Urinary bladder (tissue), 4 donors: Measurements from ENCODE around the gene NEAT1. TPM values are rescaled to one million over a fixed set of nuclear protein-coding genes. Genes with fewer than 3 reads are reported as not detected.
"Not testable (repeated sequence)": the region's sequence is repeated elsewhere in the genome, so short reads cannot be mapped to it uniquely, and the experiment has no call there.

Experiments used
- DNase-seq: peaks from one replicate; pipeline ENCODE4 v3.0.0-alpha.2; 2015; ENCODE audit errors: extremely low spot score
- H3K27ac ChIP-seq: one replicate; pipeline ENCODE4 v1.5.1; 2013; ENCODE audit warnings: low read depth, mild to moderate bottlenecking, moderate library complexity
- H3K36me3 ChIP-seq: one replicate; pipeline ENCODE4 v1.6.1; 2013; ENCODE audit warnings: mild to moderate bottlenecking, moderate library complexity; ENCODE audit not compliant: insufficient read depth
- H3K4me1 ChIP-seq: one replicate; pipeline ENCODE4 v1.6.1; 2013; ENCODE audit warnings: mild to moderate bottlenecking, moderate library complexity; ENCODE audit not compliant: insufficient read depth
- H3K4me3 ChIP-seq: one replicate; pipeline ENCODE4 v1.5.1; 2013; ENCODE audit warnings: low read depth, low read length
- WGBS: extraction: QIAGEN DNeasy Blood & Tissue Kit; methylation state at CpG from one replicate; pipeline ENCODE4 v1.1.7; 2013; 5-methylcytosine and 5-hydroxymethylcytosine counted together
- polyA plus RNA-seq: library from polyadenylated mRNA; stranded (reverse); fragments of 200-250 nt; gene quantifications from one replicate; pipeline ENCODE4 v1.2.3, GENCODE V29; 2013
- total RNA-seq: library from RNA; depleted of rRNA; stranded (reverse); fragments of >200 nt; gene quantifications from one replicate; pipeline ENCODE4 v1.2.3, GENCODE V29; 2014
- donor health status: healthy with polysubstance abuse.
- donor health status: healthy.

Gene NEAT1
- total and polyA plus RNA-seq, 2 donors, result 104 to 450 TPM

- H3K27ac ChIP-seq, result no peak overlapping the region
- H3K4me1 ChIP-seq, result no peaks in the 10 kb centered on the region
- peaks cover 13% of the 10 kb centered on the region for H3K36me3 ChIP-seq
- WGBS, result 91% methylated on average over 24 of the region's 24 CpGs
- no peak for DNase-seq
- H3K4me3 ChIP-seq, result no peak overlapping the region
These were observed 17.8 kb upstream of the NEAT1 start for GRCh38 chr11:65404638-65405339.

- Histone ChIP-seq H3K4me1 (no peaks in the 10 kb centered on the region), H3K4me3 (no peak overlapping the region), H3K27ac (no peak overlapping the region), H3K36me3 (peaks cover 9% of the 10 kb centered on the region)
- DNase-seq, result no peak
- 87% methylated on average over 29 of the region's 29 CpGs for WGBS
These were observed 11.5 kb upstream of the NEAT1 start for GRCh38 chr11:65410936-65411680.

GRCh38 chr11:65411681-65412070, 10.9 kb upstream of the NEAT1 start:
- Histone ChIP-seq H3K27ac (no peak overlapping the region), H3K36me3 (peaks cover 9% of the 10 kb centered on the region), H3K4me3 (no peak overlapping the region), H3K4me1 (no peaks in the 10 kb centered on the region)
- DNase-seq, result no peak
- 74% methylated on average over 5 of the region's 5 CpGs for WGBS

GRCh38 chr11:65412271-65413076, 10.1 kb upstream of the NEAT1 start:
- Histone ChIP-seq H3K4me3 (no peak overlapping the region), H3K27ac (no peak overlapping the region), H3K4me1 (no peaks in the 10 kb centered on the region), H3K36me3 (peaks cover 9% of the 10 kb centered on the region)
- 85% methylated on average over 24 of the region's 24 CpGs for WGBS
- no peak for DNase-seq

GRCh38 chr11:65413077-65413664, 9.4 kb upstream of the NEAT1 start:
- DNase-seq, H3K27ac ChIP-seq, H3K4me1 ChIP-seq, H3K36me3 ChIP-seq, H3K4me3 ChIP-seq: not testable (repeated sequence)
- WGBS, result 84% methylated on average over 15 of the region's 15 CpGs

GRCh38 chr11:65414776-65415498, 7.7 kb upstream of the NEAT1 start:
- H3K27ac ChIP-seq, result no peak overlapping the region
- WGBS, result 75% methylated on average over 11 of the region's 11 CpGs
- no peaks in the 10 kb centered on the region for H3K36me3 ChIP-seq
- DNase-seq, result no peak
- H3K4me1 ChIP-seq, result no peaks in the 10 kb centered on the region
- H3K4me3 ChIP-seq, result no peak overlapping the region

- WGBS, result 65% methylated on average over 11 of the region's 11 CpGs
- Histone ChIP-seq H3K4me3 (no peak overlapping the region), H3K27ac (no peak overlapping the region), H3K4me1 (no peaks in the 10 kb centered on the region), H3K36me3 (no peaks in the 10 kb centered on the region)
- no peak for DNase-seq
These were observed 6.9 kb upstream of the NEAT1 start for GRCh38 chr11:65415499-65416340.

GRCh38 chr11:65416341-65416824, 6.2 kb upstream of the NEAT1 start:
- Histone ChIP-seq H3K4me1 (no peaks in the 10 kb centered on the region), H3K4me3 (no peak overlapping the region), H3K36me3 (no peaks in the 10 kb centered on the region), H3K27ac (no peak overlapping the region)
- WGBS, result 3% methylated on average over 18 of the region's 18 CpGs
- no peak for DNase-seq

- DNase-seq, result no peak
- WGBS, result 28% methylated on average over 14 of the region's 14 CpGs
- Histone ChIP-seq H3K27ac (peak overlapping the region; percentile 96), H3K4me1 (no peaks in the 10 kb centered on the region), H3K4me3 (no peak overlapping the region), H3K36me3 (no peaks in the 10 kb centered on the region)
These were observed 5.5 kb upstream of the NEAT1 start for GRCh38 chr11:65416841-65417701.

GRCh38 chr11:65417702-65418430, 4.7 kb upstream of the NEAT1 start:
- Histone ChIP-seq H3K27ac (peak overlapping the region; percentile 96), H3K4me1 (no peaks in the 10 kb centered on the region), H3K4me3 (peak overlapping the region; percentile 6), H3K36me3 (no peaks in the 10 kb centered on the region)
- 10% methylated on average over 19 of the region's 19 CpGs for WGBS
- DNase-seq, result no peak

GRCh38 chr11:65418431-65418680, 4.2 kb upstream of the NEAT1 start:
- DNase-seq, result no peak
- Histone ChIP-seq H3K4me3 (no peak overlapping the region), H3K36me3 (no peaks in the 10 kb centered on the region), H3K27ac (peak overlapping the region; percentile 96), H3K4me1 (no peaks in the 10 kb centered on the region)
- 1% methylated on average over 4 of the region's 4 CpGs for WGBS
